Hepatocyte (in vitro differentiated cells): ENCODE results near the gene LY9. TPM values are rescaled to one million over a fixed set of nuclear protein-coding genes. Genes with fewer than 3 reads are reported as not detected.
A peak's percentile ranks its signal among the peaks of the same experiment; 100 is the strongest.

ENCODE experiments used
- DNase-seq: peaks from one replicate; pipeline ENCODE4 v3.0.0-alpha.2; 2016; ENCODE audit warnings: low spot score
- H2AFZ ChIP-seq: fragments of 200-600 bp; sonication (generic); 2 replicates; pipeline ENCODE4 v1.6.0; 2016; ENCODE audit warnings: antibody characterized with exemption, mild to moderate bottlenecking
- H3K27ac ChIP-seq: fragments of 200-600 bp; sonication (generic); 2 replicates; pipeline ENCODE4 v1.5.1; 2016; ENCODE audit warnings: mild to moderate bottlenecking
- H3K27me3 ChIP-seq: fragments of 200-600 bp; sonication (generic); 2 replicates; pipeline ENCODE4 v1.6.1; 2016
- H3K36me3 ChIP-seq: fragments of 200-600 bp; sonication (generic); replicated peaks from 2 replicates; pipeline ENCODE4 v1.5.1; 2016; ENCODE audit warnings: low read depth; ENCODE audit not compliant: insufficient read depth
- H3K4me1 ChIP-seq: fragments of 200-600 bp; sonication (generic); 2 replicates; pipeline ENCODE4 v1.5.1; 2016; ENCODE audit warnings: mild to moderate bottlenecking, moderate library complexity; ENCODE audit not compliant: insufficient read depth
- H3K4me2 ChIP-seq: fragments of 200-600 bp; sonication (generic); 2 replicates; pipeline ENCODE4 v1.6.0; 2016
- H3K4me3 ChIP-seq: fragments of 200-600 bp; sonication (generic); 2 replicates; pipeline ENCODE4 v1.5.1; 2016; ENCODE audit warnings: mild to moderate bottlenecking
- H3K79me2 ChIP-seq: fragments of 200-600 bp; sonication (generic); 2 replicates; pipeline ENCODE4 v1.6.0; 2017; ENCODE audit warnings: mild to moderate bottlenecking
- H3K9me2 ChIP-seq: fragments of 200-600 bp; sonication (generic); replicated peaks from 2 replicates; pipeline ENCODE4 v1.6.0; 2017; ENCODE audit warnings: mild to moderate bottlenecking; ENCODE audit not compliant: insufficient read depth
- H3K9me3 ChIP-seq: fragments of 200-600 bp; sonication (generic); 2 replicates; pipeline ENCODE4 v1.5.1; 2016; ENCODE audit warnings: low read depth, mild to moderate bottlenecking
- H4K20me1 ChIP-seq: fragments of 200-600 bp; sonication (generic); 2 replicates; pipeline ENCODE4 v1.6.0; 2016; ENCODE audit warnings: mild to moderate bottlenecking; ENCODE audit not compliant: insufficient read depth, poor library complexity, severe bottlenecking
- EZH2 ChIP-seq: fragments of 200-600 bp; sonication (generic); IDR thresholded peaks from 2 replicates; pipeline ENCODE4 v1.6.1; 2016; ENCODE audit warnings: antibody characterized with exemption, mild to moderate bottlenecking, borderline replicate concordance
- EZH2phosphoT487 ChIP-seq: fragments of 200-600 bp; sonication (generic); IDR thresholded peaks from one replicate; pipeline ENCODE4 v1.6.1; 2018; ENCODE audit warnings: antibody characterized with exemption, mild to moderate bottlenecking, low read depth, moderate library complexity; ENCODE audit not compliant: unreplicated experiment, severe bottlenecking
- WGBS: methylation state at CpG from one replicate; pipeline ENCODE4 v1.1.6; 2016; ENCODE audit warnings: low lambda C conversion rate; ENCODE audit errors: missing lambda C conversion rate; 5-methylcytosine and 5-hydroxymethylcytosine counted together
- polyA plus RNA-seq: library from polyadenylated mRNA; unstranded; fragments of >200 nt; fragmentation: Nextera tagmentation; extraction: Ambion mirVana; gene quantifications from 2 replicates; pipeline ENCODE4 v1.2.1, GENCODE V29; 2016
- total RNA-seq: library from RNA; depleted of rRNA; stranded (reverse); fragments of >200 nt; gene quantifications from 2 replicates; pipeline ENCODE4 v1.2.3, GENCODE V29; 2014
- TF ChIP-seq, protein P1 (sequence below): fragments of 200-600 bp; sonication (generic); IDR thresholded peaks from 2 replicates; pipeline ENCODE4 v1.5.1; 2016; ENCODE audit warnings: antibody characterized with exemption, mild to moderate bottlenecking; ENCODE audit not compliant: poor library complexity

LY9 gene
- total and polyA plus RNA-seq, 2 experiments from 2014 or later, result not detected

GRCh38 chr1:160752406-160752805 is 43.6 kb upstream of the LY9 start:
- no peaks in the 10 kb centered on the region for H3K79me2 ChIP-seq
- no peaks in the 10 kb centered on the region for H3K27me3 ChIP-seq
- TF ChIP-seq EZH2phosphoT487, result no peak
- TF ChIP-seq, protein P1, sequence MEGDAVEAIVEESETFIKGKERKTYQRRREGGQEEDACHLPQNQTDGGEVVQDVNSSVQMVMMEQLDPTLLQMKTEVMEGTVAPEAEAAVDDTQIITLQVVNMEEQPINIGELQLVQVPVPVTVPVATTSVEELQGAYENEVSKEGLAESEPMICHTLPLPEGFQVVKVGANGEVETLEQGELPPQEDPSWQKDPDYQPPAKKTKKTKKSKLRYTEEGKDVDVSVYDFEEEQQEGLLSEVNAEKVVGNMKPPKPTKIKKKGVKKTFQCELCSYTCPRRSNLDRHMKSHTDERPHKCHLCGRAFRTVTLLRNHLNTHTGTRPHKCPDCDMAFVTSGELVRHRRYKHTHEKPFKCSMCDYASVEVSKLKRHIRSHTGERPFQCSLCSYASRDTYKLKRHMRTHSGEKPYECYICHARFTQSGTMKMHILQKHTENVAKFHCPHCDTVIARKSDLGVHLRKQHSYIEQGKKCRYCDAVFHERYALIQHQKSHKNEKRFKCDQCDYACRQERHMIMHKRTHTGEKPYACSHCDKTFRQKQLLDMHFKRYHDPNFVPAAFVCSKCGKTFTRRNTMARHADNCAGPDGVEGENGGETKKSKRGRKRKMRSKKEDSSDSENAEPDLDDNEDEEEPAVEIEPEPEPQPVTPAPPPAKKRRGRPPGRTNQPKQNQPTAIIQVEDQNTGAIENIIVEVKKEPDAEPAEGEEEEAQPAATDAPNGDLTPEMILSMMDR, result no peak
- no peak for DNase-seq
- peaks cover 4% of the 10 kb centered on the region for H3K4me1 ChIP-seq
- no peaks in the 10 kb centered on the region for H3K9me2 ChIP-seq
- H2AFZ ChIP-seq, result no peak overlapping the region
- H3K4me3 ChIP-seq, result peak overlapping the region; percentile 10
- H3K9me3 ChIP-seq, result no peaks in the 10 kb centered on the region
- no peaks in the 10 kb centered on the region for H3K36me3 ChIP-seq
- no peak overlapping the region for H3K27ac ChIP-seq
- WGBS, result 70% methylated on average over 3 of the region's 3 CpGs
- H4K20me1 ChIP-seq, result no peaks in the 10 kb centered on the region
- H3K4me2 ChIP-seq, result peak overlapping the region; percentile 63

- Histone ChIP-seq H3K4me2 (peak overlapping the region; percentile 63), H3K36me3 (no peaks in the 10 kb centered on the region), H3K4me1 (peaks cover 4% of the 10 kb centered on the region), H3K27ac (no peak overlapping the region), H3K9me3 (no peaks in the 10 kb centered on the region), H3K4me3 (peak overlapping the region; percentile 10), H3K27me3 (no peaks in the 10 kb centered on the region), H3K9me2 (no peaks in the 10 kb centered on the region), H3K79me2 (no peaks in the 10 kb centered on the region), H4K20me1 (no peaks in the 10 kb centered on the region), H2AFZ (no peak overlapping the region)
- DNase-seq, result no peak
- 36% methylated on average over 5 of the region's 5 CpGs for WGBS
- TF ChIP-seq EZH2phosphoT487, result no peak
- TF ChIP-seq, protein P1, result no peak
Observed at GRCh38 chr1:160752924-160753323, 43.0 kb upstream of the LY9 start.

- Histone ChIP-seq H3K4me2 (no peak overlapping the region), H3K27ac (no peak overlapping the region), H3K4me3 (no peak overlapping the region), H3K9me3 (no peaks in the 10 kb centered on the region), H3K4me1 (peaks cover 4% of the 10 kb centered on the region), H3K79me2 (no peaks in the 10 kb centered on the region), H3K36me3 (no peaks in the 10 kb centered on the region), H4K20me1 (no peaks in the 10 kb centered on the region), H2AFZ (no peak overlapping the region), H3K9me2 (no peaks in the 10 kb centered on the region), H3K27me3 (no peaks in the 10 kb centered on the region)
- no peak for DNase-seq
- TF ChIP-seq EZH2, result no peak
- TF ChIP-seq EZH2phosphoT487, result no peak
- TF ChIP-seq, protein P1, result no peak
Observed at GRCh38 chr1:160753594-160753993, 42.4 kb upstream of the LY9 start.

GRCh38 chr1:160755461-160755860 is 40.5 kb upstream of the LY9 start:
- Histone ChIP-seq H4K20me1 (no peaks in the 10 kb centered on the region), H3K27ac (no peak overlapping the region), H3K9me3 (no peaks in the 10 kb centered on the region), H3K27me3 (no peaks in the 10 kb centered on the region), H3K79me2 (no peaks in the 10 kb centered on the region), H3K36me3 (no peaks in the 10 kb centered on the region), H3K4me1 (peaks cover 4% of the 10 kb centered on the region), H3K4me2 (no peak overlapping the region), H3K4me3 (no peak overlapping the region), H2AFZ (no peak overlapping the region), H3K9me2 (no peaks in the 10 kb centered on the region)
- no peak for DNase-seq
- 92% methylated on average over 2 of the region's 2 CpGs for WGBS
- TF ChIP-seq, protein P1, result no peak
- no peak for TF ChIP-seq EZH2phosphoT487
- no peak for TF ChIP-seq EZH2
